Spinal cord (tissue), 10 donors: ENCODE data around the gene PWP1. TPM values are rescaled to one million over a fixed set of nuclear protein-coding genes. Genes with fewer than 3 reads are reported as not detected.

ENCODE experiments used
- DNase-seq, 6 donors: peaks; one replicate each; pipeline versions ENCODE4 v3.0.0 to v3.0.0-alpha.2; 2013 to 2015; ENCODE audit warnings: low spot score in 6 of 6, low read depth in 4 of 6
- H3K27ac ChIP-seq: one replicate; pipeline ENCODE4 v1.5.1; 2013; ENCODE audit warnings: low read depth, low read length, control low read depth
- H3K27me3 ChIP-seq: one replicate; pipeline ENCODE4 v1.6.1; 2013; ENCODE audit warnings: low read length; ENCODE audit not compliant: control insufficient read depth, insufficient read depth
- H3K36me3 ChIP-seq: one replicate; pipeline ENCODE4 v1.6.1; 2013; ENCODE audit warnings: low read length; ENCODE audit not compliant: control insufficient read depth, insufficient read depth
- H3K4me1 ChIP-seq: one replicate; pipeline ENCODE4 v1.6.1; 2013; ENCODE audit warnings: low read length; ENCODE audit not compliant: control insufficient read depth, insufficient read depth
- H3K4me3 ChIP-seq: one replicate; pipeline ENCODE4 v1.5.1; 2013; ENCODE audit warnings: low read depth, low read length, control low read depth
- H3K9me3 ChIP-seq: one replicate; pipeline ENCODE4 v1.6.1; 2013; ENCODE audit warnings: low read length; ENCODE audit not compliant: control insufficient read depth, insufficient read depth
- WGBS: methylation state at CpG from one replicate; pipeline ENCODE4 v1.1.5; 2013; ENCODE audit warnings: missing lambda C conversion rate; ENCODE audit not compliant: insufficient coverage; 5-methylcytosine and 5-hydroxymethylcytosine counted together
- long read RNA-seq, 4 donors: transcript quantifications; one replicate each; lab custom pipeline, GENCODE V29; 2026
- polyA plus RNA-seq, 2 donors: library from polyadenylated mRNA; unstranded; fragments of 120-200 nt; gene quantifications; one replicate each; pipeline ENCODE4 v1.2.1, GENCODE V29; 2013; ENCODE audit not compliant: insufficient read length in 2 of 2
- total RNA-seq, 2 donors: library from RNA; depleted of rRNA in 1 of 2; stranded (reverse); fragments of 120-200 nt in 1 of 2; fragments of >200 nt in 1 of 2; gene quantifications; one replicate each; pipeline versions ENCODE4 v1.2.3 to v1.2.4, GENCODE V29; 2013 to 2014
- donor health status: healthy.

PWP1 gene
- total RNA-seq (10 to 100 TPM; 49.2 to 51.1 TPM), polyA plus RNA-seq (10 to 100 TPM; 58.4 to 61.3 TPM)
- long read RNA-seq, donor 1, transcript PWP1-201 (15 exons, 2,621 nt) = major isoform, 23 of 28 reads
- long read RNA-seq, donor 1, partial matches to known transcripts = 5 of 28 reads
- long read RNA-seq, donor 1, other reads (novel, unspliced or antisense) = 0 of 28 reads
- long read RNA-seq, donor 2, transcript PWP1-201 (15 exons, 2,621 nt) = major isoform, 8 of 8 reads
- long read RNA-seq, donor 2, partial matches to known transcripts = 0 of 8 reads
- long read RNA-seq, donor 2, other reads (novel, unspliced or antisense) = 0 of 8 reads
- long read RNA-seq, donor 3, transcript PWP1-201 (15 exons, 2,621 nt) = major isoform, 13 of 13 reads
- long read RNA-seq, donor 3, partial matches to known transcripts = 0 of 13 reads
- long read RNA-seq, donor 3, other reads (novel, unspliced or antisense) = 0 of 13 reads
- long read RNA-seq, donor 4, transcript PWP1-201 (15 exons, 2,621 nt) = major isoform, 12 of 12 reads
- long read RNA-seq, donor 4, partial matches to known transcripts = 0 of 12 reads
- long read RNA-seq, donor 4, other reads (novel, unspliced or antisense) = 0 of 12 reads

DNA sequence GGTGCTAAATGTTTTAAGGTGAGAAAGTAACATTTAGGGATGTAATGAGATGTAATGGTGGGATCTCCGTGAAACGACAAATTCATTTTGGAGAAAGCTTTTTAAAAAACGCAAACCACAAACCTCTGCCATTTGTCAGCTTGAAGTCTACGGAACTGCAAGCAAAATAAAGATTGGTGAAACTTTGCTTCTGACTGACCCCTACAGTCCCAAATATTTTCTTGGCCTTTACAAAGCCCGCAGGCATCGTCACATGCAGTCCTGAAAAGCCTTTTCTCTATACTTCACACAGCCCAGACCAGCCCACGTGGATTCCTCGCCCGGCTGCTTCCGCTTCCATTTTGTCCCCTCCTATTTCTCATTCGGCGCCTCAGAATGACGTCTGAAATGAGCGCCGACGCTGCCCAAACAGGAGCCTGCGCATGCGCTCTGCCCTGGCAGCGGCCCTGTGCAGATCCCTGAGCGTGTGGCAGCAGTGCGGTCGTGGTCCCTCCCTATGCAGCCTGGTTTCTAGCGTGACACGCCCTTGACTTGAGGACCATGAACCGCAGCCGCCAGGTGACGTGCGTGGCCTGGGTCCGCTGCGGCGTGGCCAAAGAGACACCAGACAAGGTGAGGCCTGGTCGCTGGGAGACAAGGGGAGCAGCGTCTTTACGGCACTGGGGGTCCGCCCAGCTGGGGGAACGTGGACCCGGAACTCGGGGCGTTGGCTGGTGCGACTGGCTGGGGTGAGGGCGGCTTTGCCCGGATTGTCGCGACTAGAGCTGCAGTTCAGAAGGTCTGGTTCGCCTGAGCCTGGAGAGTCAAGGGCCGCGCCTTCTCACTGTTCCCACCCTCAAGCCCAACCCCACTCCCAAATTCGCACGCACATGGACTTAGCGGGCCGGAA is at the start of gene PWP1:
Gene PWP1, plus strand, starts transcription at position 440 of the 889 bp plus-strand sequence. Its CDS starts 101 bp downstream, at position 541.
- 0% methylated on average over 43 of the region's 51 CpGs for WGBS
- peaks cover 11% of the 10 kb centered on the region for H3K36me3 ChIP-seq
- peak within 1 kb of the TSS; percentile 78 for H3K27ac ChIP-seq
- H3K4me3 ChIP-seq = peak within 1 kb of the TSS; percentile 98
- DNase-seq = peak; percentile 96 to 99 (median 96)
- no peaks in the 10 kb centered on the region for H3K9me3 ChIP-seq
- H3K27me3 ChIP-seq = no peaks in the 10 kb centered on the region
- H3K4me1 ChIP-seq = peaks cover 6% of the 10 kb centered on the region

DNA sequence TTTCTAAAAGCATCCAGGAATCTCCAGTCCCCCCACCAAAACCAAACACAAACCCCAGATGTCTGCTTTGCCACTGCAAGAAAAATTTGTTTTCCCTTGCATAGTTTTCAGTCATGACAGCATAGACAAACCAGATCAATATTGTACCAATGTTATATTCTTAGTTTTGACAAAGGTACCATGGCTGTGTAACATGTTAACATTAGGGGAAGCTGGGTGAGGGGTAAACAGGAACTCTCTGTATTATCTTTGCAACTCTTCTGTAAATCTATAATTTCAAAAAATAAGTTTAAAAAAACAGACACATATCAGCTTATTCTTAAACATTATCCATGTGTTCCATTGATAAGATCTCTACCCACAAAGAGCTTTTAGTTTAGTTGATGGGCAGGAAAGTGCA is 44.4 kb upstream of the PWP1 start:
- no peak for DNase-seq
- Histone ChIP-seq H3K9me3 (no peaks in the 10 kb centered on the region), H3K4me1 (peaks cover 10% of the 10 kb centered on the region), H3K36me3 (peaks cover 10% of the 10 kb centered on the region), H3K27me3 (no peaks in the 10 kb centered on the region), H3K4me3 (no peak overlapping the region), H3K27ac (no peak overlapping the region)

DNA sequence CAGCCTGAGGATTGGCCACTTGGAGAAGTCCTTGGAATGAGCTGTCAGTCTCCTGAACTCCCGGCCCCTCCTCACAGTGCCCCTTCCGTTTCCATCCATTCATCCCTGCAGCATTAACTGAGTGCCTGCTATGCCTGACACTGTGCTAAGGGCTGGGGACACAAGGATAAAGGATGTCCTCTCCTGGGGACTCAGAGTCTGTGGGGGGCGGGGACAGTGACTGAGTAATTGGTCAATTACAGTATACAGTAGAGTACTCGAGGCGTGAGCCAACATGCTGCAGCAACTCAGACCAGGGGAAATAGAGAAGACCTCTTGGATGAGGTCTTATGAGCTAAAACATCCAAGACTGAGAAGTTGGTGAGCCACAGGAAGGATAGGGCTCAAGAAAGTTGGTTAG is 43.4 kb upstream of the PWP1 start:
- Histone ChIP-seq H3K27me3 (no peaks in the 10 kb centered on the region), H3K36me3 (peaks cover 10% of the 10 kb centered on the region), H3K9me3 (no peaks in the 10 kb centered on the region), H3K4me1 (peaks cover 11% of the 10 kb centered on the region), H3K4me3 (no peak overlapping the region), H3K27ac (no peak overlapping the region)
- WGBS = 83% methylated on average over 3 of the region's 5 CpGs
- DNase-seq = no peak

DNA sequence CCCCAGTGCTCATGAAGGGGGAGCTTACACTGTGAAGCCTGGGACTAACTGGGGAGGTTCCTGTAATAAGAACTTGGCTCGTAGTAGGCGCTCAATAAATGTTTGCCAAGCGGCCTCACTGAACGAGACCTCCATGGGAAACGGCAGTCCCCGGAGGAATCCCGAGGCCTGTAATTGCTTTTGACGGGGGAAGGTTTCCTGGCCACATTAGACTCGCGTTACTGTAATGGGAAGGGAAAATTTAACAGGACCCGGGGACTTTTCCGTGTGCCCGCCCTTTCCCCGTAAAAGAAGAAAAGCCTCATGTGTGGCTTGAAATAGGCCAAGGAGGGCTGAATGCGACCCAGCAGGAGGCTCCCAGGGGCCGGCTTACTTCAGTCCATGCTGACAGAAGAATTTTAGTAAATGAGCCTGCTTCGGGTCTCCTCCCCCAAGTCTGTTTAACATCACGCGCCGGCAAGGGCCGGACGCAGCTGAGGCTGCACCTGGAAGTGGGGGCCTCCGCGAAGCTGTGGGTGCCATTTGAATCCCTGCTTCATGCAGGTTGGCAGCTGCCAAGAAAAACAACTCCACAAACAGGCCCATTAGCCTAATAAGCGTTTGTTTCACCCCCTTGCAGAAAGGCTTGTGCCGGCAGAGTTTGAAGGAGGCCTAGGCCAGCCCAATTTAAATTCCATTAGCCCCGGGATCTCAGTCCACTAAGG is 39.8 kb upstream of the PWP1 start:
- H3K27ac ChIP-seq = peak overlapping the region; percentile 12
- DNase-seq = peak in 2 of 6 donors; percentile 42 to 85
- no peaks in the 10 kb centered on the region for H3K9me3 ChIP-seq
- H3K36me3 ChIP-seq = peaks cover 7% of the 10 kb centered on the region
- peaks cover 11% of the 10 kb centered on the region for H3K4me1 ChIP-seq
- no peaks in the 10 kb centered on the region for H3K27me3 ChIP-seq
- no peak overlapping the region for H3K4me3 ChIP-seq
- 16% methylated on average over 25 of the region's 27 CpGs for WGBS

GRCh38 chr12:107646436-107646835 is 39.2 kb upstream of the PWP1 start:
- WGBS = 67% methylated on average over 7 of the region's 7 CpGs
- Histone ChIP-seq H3K4me1 (peaks cover 11% of the 10 kb centered on the region), H3K9me3 (no peaks in the 10 kb centered on the region), H3K36me3 (peaks cover 5% of the 10 kb centered on the region), H3K27ac (peak overlapping the region; percentile 12), H3K27me3 (no peaks in the 10 kb centered on the region), H3K4me3 (no peak overlapping the region)
- DNase-seq = peak in 2 of 6 donors; percentile 42 to 57

DNA sequence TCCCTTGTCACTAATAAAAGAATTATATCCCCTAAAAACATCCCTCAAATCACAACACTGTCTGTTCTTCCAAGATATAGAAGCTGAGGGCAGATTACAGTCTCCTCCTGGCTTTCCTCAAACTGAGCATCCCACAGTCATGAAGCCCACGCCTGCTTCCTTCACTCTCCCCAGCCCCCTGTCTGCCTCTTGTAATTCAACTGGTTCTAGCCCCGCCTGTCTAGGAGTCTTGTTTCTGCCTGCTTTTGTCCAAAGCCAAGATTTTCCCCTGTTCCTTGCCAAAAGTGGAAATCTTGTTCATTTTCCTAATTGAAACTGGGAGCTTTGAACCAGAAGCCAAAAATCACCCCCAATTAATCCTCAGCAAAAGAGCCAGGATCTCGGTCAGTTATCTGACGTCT is 35.9 kb upstream of the PWP1 start:
- Histone ChIP-seq H3K27me3 (no peaks in the 10 kb centered on the region), H3K27ac (no peak overlapping the region), H3K4me3 (no peak overlapping the region), H3K4me1 (peaks cover 18% of the 10 kb centered on the region), H3K36me3 (peaks cover 5% of the 10 kb centered on the region), H3K9me3 (no peaks in the 10 kb centered on the region)
- 50% methylated on average over 4 of the region's 4 CpGs for WGBS
- peak in 3 of 6 donors; percentile 26 to 89 (median 60) for DNase-seq

DNA sequence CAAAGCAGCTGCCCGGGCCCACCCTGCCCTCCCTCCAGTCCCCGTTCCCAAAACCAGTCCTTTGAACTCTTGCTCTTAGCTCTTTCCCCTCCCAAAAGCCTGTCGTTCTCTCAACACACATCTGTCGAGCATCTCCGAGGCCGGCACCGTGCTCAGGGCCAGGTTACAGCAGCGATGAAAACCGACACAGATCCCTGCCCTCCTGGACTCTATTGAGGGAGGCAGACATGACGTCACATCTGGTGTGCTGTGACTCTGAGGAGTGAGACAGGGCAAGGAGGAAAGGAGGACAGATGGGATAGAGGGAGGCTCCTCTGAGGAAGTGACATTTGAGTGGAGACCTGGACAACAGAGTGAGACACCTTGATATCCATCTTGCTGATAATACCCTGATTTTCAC is 34.6 kb upstream of the PWP1 start:
- no peak for DNase-seq
- peaks cover 5% of the 10 kb centered on the region for H3K36me3 ChIP-seq
- no peaks in the 10 kb centered on the region for H3K9me3 ChIP-seq
- peaks cover 9% of the 10 kb centered on the region for H3K4me1 ChIP-seq
- no peaks in the 10 kb centered on the region for H3K27me3 ChIP-seq
- no peak overlapping the region for H3K27ac ChIP-seq
- no peak overlapping the region for H3K4me3 ChIP-seq
- WGBS = 60% methylated on average over 10 of the region's 10 CpGs

DNA sequence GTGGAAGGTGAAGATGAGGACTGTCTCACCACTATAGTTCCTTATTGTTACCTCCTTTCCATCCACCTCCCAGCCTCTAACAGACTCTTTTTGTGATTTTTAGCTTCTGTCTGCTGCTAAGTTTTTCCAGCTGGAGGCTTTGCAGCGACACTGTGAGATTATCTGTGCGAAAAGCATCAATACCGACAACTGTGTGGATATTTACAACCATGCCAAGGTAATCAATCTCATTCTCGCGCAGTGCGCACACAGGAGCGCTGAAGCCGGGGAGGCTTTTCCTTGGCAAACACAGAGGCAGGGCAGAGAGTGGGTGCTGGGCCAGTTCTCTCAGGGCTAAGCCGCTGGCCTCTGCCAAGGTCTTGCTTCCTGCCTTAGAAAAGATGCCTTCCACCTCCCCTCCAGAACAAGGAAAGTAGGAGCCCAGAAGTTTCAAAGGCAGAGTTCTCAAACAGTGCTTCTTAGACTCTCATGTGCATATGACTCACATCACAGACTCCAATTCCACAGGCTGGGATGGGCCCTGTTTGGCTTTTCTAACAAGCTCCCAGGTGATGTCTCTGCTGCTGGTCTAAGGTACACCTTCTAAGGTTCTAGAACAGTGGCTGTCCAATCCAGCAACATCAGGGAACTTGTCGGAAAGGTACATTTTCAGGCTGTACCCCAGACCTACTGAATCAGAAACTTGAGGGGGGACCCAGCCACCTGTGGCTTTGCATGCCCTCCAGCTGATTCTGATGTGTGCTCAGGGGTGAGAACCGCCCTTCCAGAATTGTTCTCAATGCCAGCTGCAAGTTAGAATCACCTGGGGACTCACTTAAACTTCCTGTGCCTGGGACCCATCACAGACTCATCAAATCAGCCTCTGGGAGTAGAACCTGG is 33.8 kb upstream of the PWP1 start:
- no peak overlapping the region for H3K27ac ChIP-seq
- DNase-seq = peak in 2 of 6 donors; percentile 41 to 50
- H3K4me1 ChIP-seq = peaks cover 7% of the 10 kb centered on the region
- WGBS = 53% methylated on average over 10 of the region's 11 CpGs
- no peaks in the 10 kb centered on the region for H3K9me3 ChIP-seq
- peaks cover 5% of the 10 kb centered on the region for H3K36me3 ChIP-seq
- no peaks in the 10 kb centered on the region for H3K27me3 ChIP-seq
- no peak overlapping the region for H3K4me3 ChIP-seq
